PC-9 (cell line): ENCODE data around the gene ZEB2. TPM values are rescaled to one million over a fixed set of nuclear protein-coding genes. Genes with fewer than 3 reads are reported as not detected.
"Not testable (repeated sequence)": the region's sequence is repeated elsewhere in the genome, so short reads cannot be mapped to it uniquely, and the experiment has no call there.

Source experiments
- BruUV-seq: library from RNA; stranded (reverse); fragments of 400-500 nt; replicated peaks from 2 replicates; lab custom pipeline; 2021; lab: Mats Ljungman, UMichigan
- CTCF ChIA-PET: fragments of 300-600 bp; sonication (Branson Sonifier 250); formaldehyde crosslinking; loops from one replicate; lab custom pipeline; 2022; ENCODE audit warnings: antibody characterized with exemption; lab: Charles Lee
- POLR2A ChIA-PET: fragments of 300-600 bp; sonication (Branson Sonifier 250); formaldehyde crosslinking; loops from one replicate; lab custom pipeline; 2022; ENCODE audit warnings: antibody characterized with exemption; ENCODE audit not compliant: unreplicated experiment; lab: Charles Lee
- DNase-seq, 2 experiments: peaks; one replicate each; pipeline versions ENCODE4 v3.0.0 to v3.0.0-alpha.2; 2015 to 2022; ENCODE audit warnings: mixed read lengths in 1 of 2
- H2AFZ ChIP-seq: fragments of 200-600 bp; sonication (generic); 2 replicates; pipeline ENCODE4 v1.8.1; 2017; ENCODE audit warnings: antibody characterized with exemption
- H3F3A ChIP-seq: fragments of 200-600 bp; sonication (generic); 2 replicates; pipeline ENCODE4 v1.8.1; 2017; ENCODE audit warnings: antibody characterized with exemption, mild to moderate bottlenecking, low read depth; ENCODE audit not compliant: insufficient read depth
- H3K27ac ChIP-seq: fragments of 200-600 bp; sonication (generic); 2 replicates; pipeline ENCODE4 v1.6.1; 2016; ENCODE audit warnings: mixed run types
- H3K27me3 ChIP-seq: fragments of 200-600 bp; sonication (generic); 2 replicates; pipeline ENCODE4 v1.6.1; 2016; ENCODE audit warnings: low read depth, mixed run types; ENCODE audit not compliant: insufficient read depth
- H3K36me3 ChIP-seq: fragments of 200-600 bp; sonication (generic); 2 replicates; pipeline ENCODE4 v1.6.1; 2016; ENCODE audit warnings: low read depth, mixed run types
- H3K4me1 ChIP-seq: fragments of 200-600 bp; sonication (generic); replicated peaks from 2 replicates; pipeline ENCODE4 v1.6.1; 2016; ENCODE audit warnings: mixed run types; ENCODE audit not compliant: insufficient read depth
- H3K4me2 ChIP-seq: fragments of 200-600 bp; sonication (generic); 2 replicates; pipeline ENCODE4 v1.6.1; 2017; ENCODE audit warnings: mixed run types
- H3K4me3 ChIP-seq: fragments of 200-600 bp; sonication (generic); 2 replicates; pipeline ENCODE4 v1.6.1; 2016; ENCODE audit warnings: mixed run types
- H3K79me2 ChIP-seq: fragments of 200-600 bp; sonication (generic); 2 replicates; pipeline ENCODE4 v1.6.1; 2017; ENCODE audit warnings: low read depth, mixed run types
- H3K9me2 ChIP-seq: fragments of 200-600 bp; sonication (generic); 2 replicates; pipeline ENCODE4 v1.8.1; 2017; ENCODE audit warnings: mild to moderate bottlenecking; ENCODE audit not compliant: insufficient read depth
- H3K9me3 ChIP-seq: fragments of 200-600 bp; sonication (generic); 2 replicates; pipeline ENCODE4 v1.8.1; 2016; ENCODE audit warnings: low read depth; ENCODE audit not compliant: insufficient read depth
- H4K20me1 ChIP-seq: fragments of 200-600 bp; sonication (generic); 2 replicates; pipeline ENCODE4 v1.8.1; 2017; ENCODE audit not compliant: insufficient read depth
- EZH2 ChIP-seq: fragments of 200-600 bp; sonication (generic); IDR thresholded peaks from 2 replicates; pipeline ENCODE4 v1.8.0; 2017; ENCODE audit warnings: antibody characterized with exemption, low read depth
- intact Hi-C: fragments of 100-400 bp; cut with micrococcal nuclease; formaldehyde crosslinking; loops from one replicate; pipeline ENCODE4 v1.10.0; 2022; ENCODE audit not compliant: unreplicated experiment
- total RNA-seq: library from RNA; stranded (reverse); gene quantifications from 2 replicates; pipeline ENCODE4 v1.2.3, GENCODE V29; 2021
- TF ChIP-seq, protein P1 (sequence below): fragments of 200-600 bp; sonication (generic); conservative IDR thresholded peaks from 2 replicates; pipeline ENCODE4 v1.6.1; 2017; ENCODE audit warnings: mixed run types, antibody characterized with exemption, mild to moderate bottlenecking, moderate library complexity

Gene ZEB2
- total RNA-seq, 1 experiment from 2014 or later, result 0.09 TPM

DNA sequence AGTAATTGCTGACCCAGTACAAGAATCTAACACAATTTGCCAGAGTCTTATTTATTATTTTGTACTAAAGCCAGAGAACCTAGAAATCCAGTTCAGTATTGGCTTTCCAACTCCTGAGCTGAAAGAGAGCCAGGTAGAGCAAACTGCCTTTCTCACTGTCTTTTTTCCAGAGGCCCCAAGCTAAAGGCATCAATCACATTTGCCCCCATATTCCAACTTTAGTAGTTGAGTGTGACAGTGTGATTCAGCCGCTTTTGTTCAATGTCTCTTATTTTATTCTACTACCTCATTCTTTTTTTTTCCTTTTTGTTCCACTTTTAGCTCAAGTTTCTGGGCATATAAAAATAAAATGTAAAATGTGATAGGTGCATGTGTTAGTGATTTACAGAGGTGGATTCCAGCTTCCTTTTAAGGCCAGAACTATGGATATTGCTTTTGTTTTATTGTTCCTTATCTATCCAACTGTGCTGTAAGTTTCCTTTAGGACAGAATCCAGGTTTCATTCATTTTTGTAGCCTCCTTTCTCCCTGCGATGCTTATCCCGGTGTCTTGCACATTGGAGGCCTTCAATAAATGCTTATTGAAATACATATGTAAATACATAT is 153.0 kb downstream of the ZEB2 start:
- H3K9me3 ChIP-seq, result no peaks in the 10 kb centered on the region
- no peak overlapping the region for H3K27ac ChIP-seq
- no peak for DNase-seq
- BruUV-seq, result no TSS peak
- H3K36me3 ChIP-seq, result no peaks in the 10 kb centered on the region
- intact Hi-C loops, result no loop called here
- no peak overlapping the region for H3K4me2 ChIP-seq
- H3K4me1 ChIP-seq, result peaks cover 17% of the 10 kb centered on the region
- TF ChIP-seq, protein P1, sequence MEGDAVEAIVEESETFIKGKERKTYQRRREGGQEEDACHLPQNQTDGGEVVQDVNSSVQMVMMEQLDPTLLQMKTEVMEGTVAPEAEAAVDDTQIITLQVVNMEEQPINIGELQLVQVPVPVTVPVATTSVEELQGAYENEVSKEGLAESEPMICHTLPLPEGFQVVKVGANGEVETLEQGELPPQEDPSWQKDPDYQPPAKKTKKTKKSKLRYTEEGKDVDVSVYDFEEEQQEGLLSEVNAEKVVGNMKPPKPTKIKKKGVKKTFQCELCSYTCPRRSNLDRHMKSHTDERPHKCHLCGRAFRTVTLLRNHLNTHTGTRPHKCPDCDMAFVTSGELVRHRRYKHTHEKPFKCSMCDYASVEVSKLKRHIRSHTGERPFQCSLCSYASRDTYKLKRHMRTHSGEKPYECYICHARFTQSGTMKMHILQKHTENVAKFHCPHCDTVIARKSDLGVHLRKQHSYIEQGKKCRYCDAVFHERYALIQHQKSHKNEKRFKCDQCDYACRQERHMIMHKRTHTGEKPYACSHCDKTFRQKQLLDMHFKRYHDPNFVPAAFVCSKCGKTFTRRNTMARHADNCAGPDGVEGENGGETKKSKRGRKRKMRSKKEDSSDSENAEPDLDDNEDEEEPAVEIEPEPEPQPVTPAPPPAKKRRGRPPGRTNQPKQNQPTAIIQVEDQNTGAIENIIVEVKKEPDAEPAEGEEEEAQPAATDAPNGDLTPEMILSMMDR, result no peak
- no peak for TF ChIP-seq EZH2
- CTCF ChIA-PET, result no interaction called here
- H3F3A ChIP-seq, result no peaks in the 10 kb centered on the region
- no peaks in the 10 kb centered on the region for H3K9me2 ChIP-seq
- no peaks in the 10 kb centered on the region for H3K27me3 ChIP-seq
- POLR2A ChIA-PET, result no interaction called here
- no peak overlapping the region for H2AFZ ChIP-seq
- H3K79me2 ChIP-seq, result no peaks in the 10 kb centered on the region
- H3K4me3 ChIP-seq, result no peak overlapping the region
- H4K20me1 ChIP-seq, result no peaks in the 10 kb centered on the region

DNA sequence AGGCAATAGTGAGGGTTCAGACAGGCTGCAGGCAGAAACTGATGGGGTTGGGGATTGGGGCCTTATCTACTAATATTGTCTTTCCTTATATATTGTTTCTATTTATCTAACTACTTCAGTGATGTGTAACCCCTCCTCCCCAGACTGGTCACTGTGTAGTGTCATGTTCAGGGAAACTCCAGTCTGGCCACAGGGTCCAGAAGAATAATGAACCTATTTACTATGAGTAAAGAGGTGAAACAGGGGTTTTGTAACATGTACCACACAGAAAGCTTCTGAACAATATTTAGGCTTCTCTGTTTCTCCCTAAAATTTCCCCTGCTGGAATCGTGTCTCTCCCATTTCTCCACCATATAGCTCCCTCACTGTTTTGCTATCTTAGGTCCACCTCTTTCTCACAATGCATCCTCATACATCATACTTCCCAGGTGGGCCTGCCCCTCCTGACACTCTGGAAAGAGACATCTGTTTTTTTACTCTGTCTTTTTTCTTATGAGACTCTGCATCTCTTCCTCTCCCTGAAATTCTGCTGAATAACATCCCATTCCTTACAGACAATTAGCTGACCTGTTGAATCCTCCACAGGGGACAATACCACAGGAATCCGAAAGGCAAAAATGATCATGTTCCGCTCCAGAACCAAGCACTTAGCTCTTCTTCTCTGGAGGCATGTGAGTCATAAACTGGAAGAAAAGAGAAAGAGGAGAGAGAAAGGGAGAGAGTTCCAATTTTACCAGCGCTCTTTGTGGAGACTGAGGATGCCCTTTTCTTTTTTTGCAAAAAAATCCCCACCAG is 154.8 kb downstream of the ZEB2 start:
- intact Hi-C loops, result no loop called here
- Histone ChIP-seq H3K27ac (no peak overlapping the region), H2AFZ (no peak overlapping the region), H3K4me1 (peaks cover 8% of the 10 kb centered on the region; the same call in 1 of the 2 replicates), H3K4me3 (no peak overlapping the region), H3K79me2 (no peaks in the 10 kb centered on the region), H4K20me1 (no peaks in the 10 kb centered on the region), H3K4me2 (no peak overlapping the region), H3K9me3 (no peaks in the 10 kb centered on the region), H3K27me3 (no peaks in the 10 kb centered on the region), H3F3A (no peaks in the 10 kb centered on the region), H3K9me2 (no peaks in the 10 kb centered on the region), H3K36me3 (no peaks in the 10 kb centered on the region)
- no peak for TF ChIP-seq EZH2
- TF ChIP-seq, protein P1, result no peak
- CTCF ChIA-PET, result interaction anchor here (0.6 kb wide), 1 partner anchor 140 kb away, joined by 3 read pairs; no protein-coding TSS in a partner anchor
- POLR2A ChIA-PET, result interaction anchor here (0.5 to 0.6 kb wide), 2 partner anchors 482 to 1166 kb away, joined by 3 to 8 read pairs; no protein-coding TSS in a partner anchor
- DNase-seq, result no peak
- BruUV-seq, result no TSS peak

DNA sequence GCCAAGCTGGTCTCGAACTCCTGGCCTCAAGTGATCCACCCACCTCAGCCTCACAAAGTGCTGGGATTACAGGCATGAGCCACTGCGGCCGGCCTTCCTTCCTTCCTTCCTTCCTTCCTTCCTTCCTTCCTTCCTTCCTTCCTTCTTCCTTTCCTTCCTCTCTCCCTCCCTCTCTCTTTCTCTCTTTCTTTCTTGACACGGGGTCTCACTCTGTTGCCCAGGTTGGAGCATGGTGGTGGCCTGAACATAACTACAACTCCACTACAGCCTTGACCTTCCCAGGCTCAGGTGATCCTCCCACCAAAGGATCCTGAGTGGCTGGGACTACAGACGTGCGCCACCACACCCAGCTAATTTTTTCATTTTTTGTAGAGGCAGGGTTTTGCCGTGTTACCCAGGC is 155.7 kb downstream of the ZEB2 start:
- H3K27me3 ChIP-seq, H3F3A ChIP-seq, H3K9me2 ChIP-seq, H3K4me2 ChIP-seq, POLR2A ChIA-PET, H3K27ac ChIP-seq, H4K20me1 ChIP-seq, H3K9me3 ChIP-seq, intact Hi-C loops, H2AFZ ChIP-seq, H3K79me2 ChIP-seq, BruUV-seq, H3K4me3 ChIP-seq, DNase-seq, H3K36me3 ChIP-seq: not testable (repeated sequence)
- CTCF ChIA-PET, result interaction anchor here (0.7 kb wide), 1 partner anchor 40 kb away, joined by 5 read pairs; no protein-coding TSS in a partner anchor
- H3K4me1 ChIP-seq, result peaks cover 10% of the 10 kb centered on the region
